Measurements from ENCODE around the gene IFT81. TPM values are rescaled to one million over a fixed set of nuclear protein-coding genes. Genes with fewer than 3 reads are reported as not detected.

Gene IFT81
- total RNA-seq, 6 donors from 2014 or later, result 7.7 to 39.1 (median 10.8) TPM

GRCh38 chr12:110157539-110157938, 33.4 kb downstream of the IFT81 start:
- ATAC-seq (ENCODE audit: low FRiP score in 2 of 2) (no peak), DNase-seq (no peak)
- Histone ChIP-seq H3K4me1 (no peaks in the 10 kb centered on the region), H3K36me3 (peaks cover 0 to 32% (median 7%) of the 10 kb centered on the region in 4 donors), H3K27me3 (no peaks in the 10 kb centered on the region), H3K27ac (no peak overlapping the region), H3K9me3 (peaks cover 0 to 20% (median 3%) of the 10 kb centered on the region in 4 donors), H3K4me3 (no peak overlapping the region)
- no peak for TF ChIP-seq POLR2A (IDR thresholded peaks at IDR 0.05)
- no peak for TF ChIP-seq CTCF (IDR thresholded peaks at IDR 0.05)
- TF ChIP-seq EP300 (IDR thresholded peaks at IDR 0.05), result no peak
- no peak for TF ChIP-seq POLR2AphosphoS5 (IDR thresholded peaks at IDR 0.05)

GRCh38 chr12:110159671-110160245, 35.6 kb downstream of the IFT81 start:
- WGBS, 2 donors, result 89 to 98% methylated on average over 4 of the region's 4 CpGs
- Histone ChIP-seq H3K36me3 (peaks cover 0 to 25% (median 5%) of the 10 kb centered on the region in 4 donors), H3K27ac (no peak overlapping the region), H3K4me3 (no peak overlapping the region), H3K27me3 (no peaks in the 10 kb centered on the region), H3K4me1 (no peaks in the 10 kb centered on the region), H3K9me3 (peaks cover 0 to 20% (median 3%) of the 10 kb centered on the region in 4 donors)
- TF ChIP-seq EP300 (IDR thresholded peaks at IDR 0.05), result no peak
- no peak for TF ChIP-seq CTCF (IDR thresholded peaks at IDR 0.05)
- no peak for TF ChIP-seq POLR2AphosphoS5 (IDR thresholded peaks at IDR 0.05)
- TF ChIP-seq POLR2A (IDR thresholded peaks at IDR 0.05), result no peak
- DNase-seq, result no peak
- no peak for ATAC-seq (ENCODE audit: low FRiP score in 2 of 2)

GRCh38 chr12:110165540-110166159, 41.5 kb downstream of the IFT81 start:
- TF ChIP-seq POLR2A (IDR thresholded peaks at IDR 0.05), result no peak
- no peak for TF ChIP-seq EP300 (IDR thresholded peaks at IDR 0.05)
- no peak for TF ChIP-seq CTCF (IDR thresholded peaks at IDR 0.05)
- TF ChIP-seq POLR2AphosphoS5 (IDR thresholded peaks at IDR 0.05), result no peak
- Histone ChIP-seq H3K27ac (no peak overlapping the region), H3K4me1 (no peaks in the 10 kb centered on the region), H3K9me3 (no peaks in the 10 kb centered on the region), H3K27me3 (no peaks in the 10 kb centered on the region), H3K36me3 (peaks cover 0 to 15% (median 2%) of the 10 kb centered on the region in 4 donors), H3K4me3 (no peak overlapping the region)
- no peak for ATAC-seq (ENCODE audit: low FRiP score in 2 of 2)
- no peak for DNase-seq
- WGBS, 2 donors, result 60 to 61% methylated on average over 4 of the region's 4 CpGs

GRCh38 chr12:110168732-110169455, 44.7 kb downstream of the IFT81 start:
- TF ChIP-seq EP300 (IDR thresholded peaks at IDR 0.05) (no peak), POLR2A (IDR thresholded peaks at IDR 0.05) (no peak), POLR2AphosphoS5 (IDR thresholded peaks at IDR 0.05) (no peak), CTCF (IDR thresholded peaks at IDR 0.05) (no peak)
- Histone ChIP-seq H3K4me1 (no peaks in the 10 kb centered on the region), H3K27ac (no peak overlapping the region), H3K27me3 (no peaks in the 10 kb centered on the region), H3K4me3 (no peak overlapping the region), H3K9me3 (no peaks in the 10 kb centered on the region), H3K36me3 (peaks cover 0 to 7% (median 0%) of the 10 kb centered on the region in 4 donors)
- WGBS, 2 donors, result 70 to 88% methylated on average over 3 of the region's 3 CpGs
- DNase-seq, result no peak
- no peak for ATAC-seq (ENCODE audit: low FRiP score in 2 of 2)
